KMS-11 (cell line): ENCODE measurements around the gene LCN12.

Source experiments
- H2AFZ ChIP-seq: fragments of 200-600 bp; sonication (generic); 2 replicates; pipeline ENCODE4 v1.6.1; 2016; ENCODE audit warnings: antibody characterized with exemption, mixed run types, low read depth
- H3K27ac ChIP-seq: fragments of 200-600 bp; sonication (generic); 2 replicates; pipeline ENCODE4 v1.6.1; 2016; ENCODE audit warnings: mild to moderate bottlenecking, mixed run types
- H3K27me3 ChIP-seq: fragments of 200-600 bp; sonication (generic); 2 replicates; pipeline ENCODE4 v1.6.1; 2017; ENCODE audit warnings: mild to moderate bottlenecking, low read depth, mixed run types, moderate library complexity; ENCODE audit not compliant: insufficient read depth
- H3K36me3 ChIP-seq: fragments of 200-600 bp; sonication (generic); 2 replicates; pipeline ENCODE4 v1.6.1; 2017; ENCODE audit warnings: mild to moderate bottlenecking, mixed run types; ENCODE audit not compliant: insufficient read depth
- H3K4me1 ChIP-seq: fragments of 200-600 bp; sonication (generic); 2 replicates; pipeline ENCODE4 v1.6.1; 2016; ENCODE audit warnings: mild to moderate bottlenecking, low read depth, mixed run types; ENCODE audit not compliant: poor library complexity, severe bottlenecking
- H3K4me2 ChIP-seq: fragments of 200-600 bp; sonication (generic); 2 replicates; pipeline ENCODE4 v1.7.0; 2016; ENCODE audit warnings: mild to moderate bottlenecking, mixed run types
- H3K4me3 ChIP-seq: fragments of 200-600 bp; sonication (generic); IDR thresholded peaks from 2 replicates; pipeline ENCODE4 v1.6.1; 2017; ENCODE audit warnings: low read depth, low read length, mixed read lengths; ENCODE audit not compliant: insufficient read depth
- H3K79me2 ChIP-seq: fragments of 200-600 bp; sonication (generic); 2 replicates; pipeline ENCODE4 v1.6.1; 2016; ENCODE audit warnings: low read depth, mixed run types; ENCODE audit not compliant: insufficient read depth
- H3K9ac ChIP-seq: fragments of 200-600 bp; sonication (generic); 2 replicates; pipeline ENCODE4 v1.6.1; 2016; ENCODE audit warnings: mild to moderate bottlenecking, mixed run types
- H4K20me1 ChIP-seq: fragments of 200-600 bp; sonication (generic); 2 replicates; pipeline ENCODE4 v1.6.1; 2016; ENCODE audit warnings: mild to moderate bottlenecking, mixed run types; ENCODE audit not compliant: insufficient read depth
- CTCF ChIP-seq: fragments of 200-600 bp; sonication (generic); conservative IDR thresholded peaks from 2 replicates; pipeline ENCODE4 v1.6.1; 2017; ENCODE audit warnings: low read depth, mild to moderate bottlenecking, antibody characterized with exemption, low read length, moderate library complexity, mixed read lengths

Gene LCN12

GRCh38 chr9:136947955-136948510 is 4.0 kb upstream of the LCN12 start:
- no peak overlapping the region for H3K9ac ChIP-seq
- no peak overlapping the region for H3K4me3 ChIP-seq
- H3K27ac ChIP-seq: no peak overlapping the region
- no peak overlapping the region for H3K4me2 ChIP-seq
- no peaks in the 10 kb centered on the region for H4K20me1 ChIP-seq
- H3K36me3 ChIP-seq: no peaks in the 10 kb centered on the region
- H3K79me2 ChIP-seq: peaks cover 10% of the 10 kb centered on the region; the same call in 1 of the 2 replicates
- H3K4me1 ChIP-seq: peaks cover 21% of the 10 kb centered on the region
- no peaks in the 10 kb centered on the region for H3K27me3 ChIP-seq
- no peak; the same call in 1 of the 2 replicates for TF ChIP-seq CTCF
- no peak overlapping the region for H2AFZ ChIP-seq

GRCh38 chr9:136949239-136949816 is 2.7 kb upstream of the LCN12 start:
- peak overlapping the region; percentile 70 for H3K9ac ChIP-seq

GRCh38 chr9:136949817-136950655 is 2.0 kb upstream of the LCN12 start:
- TF ChIP-seq CTCF: peak; percentile 28; the same call in 1 of the 2 replicates
- Histone ChIP-seq H3K27ac (peak overlapping the region; percentile 63), H3K36me3 (no peaks in the 10 kb centered on the region), H2AFZ (peak overlapping the region; percentile 67), H3K4me2 (peak overlapping the region; percentile 93), H3K9ac (peak overlapping the region; percentile 70), H4K20me1 (no peaks in the 10 kb centered on the region), H3K4me3 (no peak overlapping the region), H3K27me3 (peaks cover 5% of the 10 kb centered on the region; the same call in 1 of the 2 replicates), H3K79me2 (no peaks in the 10 kb centered on the region), H3K4me1 (peaks cover 18% of the 10 kb centered on the region)

More at GRCh38 chr9:136949239-136949816, 2.7 kb upstream of the LCN12 start:
- Histone ChIP-seq H4K20me1 (no peaks in the 10 kb centered on the region), H3K4me1 (peaks cover 21% of the 10 kb centered on the region), H3K27ac (peak overlapping the region; percentile 63), H3K36me3 (no peaks in the 10 kb centered on the region), H3K4me2 (peak overlapping the region; percentile 78), H3K4me3 (no peak overlapping the region), H2AFZ (peak overlapping the region; percentile 67; the same call in 1 of the 2 replicates), H3K79me2 (no peaks in the 10 kb centered on the region), H3K27me3 (no peaks in the 10 kb centered on the region)
- no peak for TF ChIP-seq CTCF

- H3K27me3 ChIP-seq: peaks cover 7% of the 10 kb centered on the region; the same call in 1 of the 2 replicates
- peak overlapping the region; percentile 93 for H3K4me2 ChIP-seq
- no peaks in the 10 kb centered on the region for H3K79me2 ChIP-seq
- H2AFZ ChIP-seq: peak overlapping the region; percentile 67
- peaks cover 16% of the 10 kb centered on the region for H3K4me1 ChIP-seq
- peak overlapping the region; percentile 70; the same call in 1 of the 2 replicates for H3K9ac ChIP-seq
- H3K27ac ChIP-seq: peak overlapping the region; percentile 63
- no peak overlapping the region for H3K4me3 ChIP-seq
- no peaks in the 10 kb centered on the region for H4K20me1 ChIP-seq
- H3K36me3 ChIP-seq: no peaks in the 10 kb centered on the region
- TF ChIP-seq CTCF: no peak
Observed at GRCh38 chr9:136950656-136951276, 1.3 kb upstream of the LCN12 start.
